GM12891 (cell line): Measurements from ENCODE around the gene GDPD5.

Experiments used
- POLR2A ChIP-seq: IDR thresholded peaks from 2 replicates; pipeline ENCODE4 v1.6.1; 2011; ENCODE audit warnings: low read depth, low read length, control low read depth
- POLR2AphosphoS5 ChIP-seq: IDR thresholded peaks from 2 replicates; pipeline ENCODE4 v1.6.1; 2011; ENCODE audit warnings: low read depth, low read length, control low read depth
- POU2F2 ChIP-seq: IDR thresholded peaks from 2 replicates; pipeline ENCODE4 v1.6.1; 2011; ENCODE audit warnings: low read depth, mild to moderate bottlenecking, control low read depth, low read length, moderate library complexity
- SPI1 ChIP-seq: IDR thresholded peaks from 2 replicates; pipeline ENCODE4 v1.6.1; 2011; ENCODE audit warnings: low read depth, low read length, control low read depth
- TAF1 ChIP-seq: IDR thresholded peaks from 2 replicates; pipeline ENCODE4 v1.6.1; 2011; ENCODE audit warnings: low read depth, low read length, control low read depth

- TF ChIP-seq POLR2AphosphoS5 (no peak), POLR2A (no peak), TAF1 (no peak), SPI1 (no peak), POU2F2 (no peak)
Observed at GRCh38 chr11:75440960-75441803, 84.6 kb downstream of the GDPD5 start.
